Measurements from ENCODE around the gene ELMO1. TPM values are rescaled to one million over a fixed set of nuclear protein-coding genes. Genes with fewer than 3 reads are reported as not detected.

ELMO1 gene
- polyA plus RNA-seq, 1 experiment: not detected

DNA sequence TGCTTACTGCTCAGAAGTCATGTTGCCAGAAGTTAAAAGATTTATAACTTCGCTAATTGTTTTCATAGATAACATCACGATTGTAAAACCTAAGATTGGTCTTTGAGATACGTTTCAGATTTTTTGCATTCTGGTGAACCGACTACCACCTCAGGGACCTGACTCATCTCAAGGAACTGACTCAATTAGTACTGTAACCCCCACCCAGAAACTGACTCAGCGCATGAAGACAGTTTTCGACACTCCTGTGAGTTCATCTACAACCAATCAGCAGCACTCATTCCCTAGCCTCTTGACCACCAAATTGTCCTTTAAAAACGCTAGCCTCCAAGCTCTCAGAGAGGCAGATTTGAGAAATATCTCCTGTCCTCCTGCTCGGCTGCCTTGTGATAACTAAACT lies 72.3 kb downstream of the ELMO1 start:
- Histone ChIP-seq H3K9me3 (ENCODE audit: control insufficient read depth, insufficient read depth, low read length) (peaks cover 36% of the 10 kb centered on the region), H3K4me3 (ENCODE audit: low read depth, low read length) (no peak overlapping the region), H3K27me3 (ENCODE audit: control insufficient read depth, insufficient read depth, low read length) (no peaks in the 10 kb centered on the region), H3K27ac (ENCODE audit: low read depth, low read length) (no peak overlapping the region)
- ChIA-PET POLR2A (no interaction called here), CTCF (no interaction called here)
- TF ChIP-seq CTCF (IDR thresholded peaks at IDR 0.05; ENCODE audit: low read depth, low read length): no peak
- no peak for DNase-seq (ENCODE audit: low read depth, low spot score)

GRCh38 chr7:37372750-37373149 lies 75.9 kb downstream of the ELMO1 start:
- Histone ChIP-seq H3K27ac (ENCODE audit: low read depth, low read length) (no peak overlapping the region), H3K27me3 (ENCODE audit: control insufficient read depth, insufficient read depth, low read length) (no peaks in the 10 kb centered on the region), H3K9me3 (ENCODE audit: control insufficient read depth, insufficient read depth, low read length) (peaks cover 28% of the 10 kb centered on the region), H3K4me3 (ENCODE audit: low read depth, low read length) (no peak overlapping the region)
- POLR2A ChIA-PET: no interaction called here
- no peak for DNase-seq (ENCODE audit: low read depth, low spot score)
- CTCF ChIA-PET: no interaction called here
- no peak for TF ChIP-seq CTCF (IDR thresholded peaks at IDR 0.05; ENCODE audit: low read depth, low read length)

- no peak overlapping the region for H3K27ac ChIP-seq (ENCODE audit: low read depth, low read length)
- peaks cover 24% of the 10 kb centered on the region for H3K9me3 ChIP-seq (ENCODE audit: control insufficient read depth, insufficient read depth, low read length)
- CTCF ChIA-PET: no interaction called here
- no peak for TF ChIP-seq CTCF (IDR thresholded peaks at IDR 0.05; ENCODE audit: low read depth, low read length)
- no peaks in the 10 kb centered on the region for H3K27me3 ChIP-seq (ENCODE audit: control insufficient read depth, insufficient read depth, low read length)
- POLR2A ChIA-PET: no interaction called here
- DNase-seq (ENCODE audit: low read depth, low spot score): no peak
- H3K4me3 ChIP-seq (ENCODE audit: low read depth, low read length): no peak overlapping the region
These were observed 76.9 kb downstream of the ELMO1 start for GRCh38 chr7:37371755-37372154.

DNA sequence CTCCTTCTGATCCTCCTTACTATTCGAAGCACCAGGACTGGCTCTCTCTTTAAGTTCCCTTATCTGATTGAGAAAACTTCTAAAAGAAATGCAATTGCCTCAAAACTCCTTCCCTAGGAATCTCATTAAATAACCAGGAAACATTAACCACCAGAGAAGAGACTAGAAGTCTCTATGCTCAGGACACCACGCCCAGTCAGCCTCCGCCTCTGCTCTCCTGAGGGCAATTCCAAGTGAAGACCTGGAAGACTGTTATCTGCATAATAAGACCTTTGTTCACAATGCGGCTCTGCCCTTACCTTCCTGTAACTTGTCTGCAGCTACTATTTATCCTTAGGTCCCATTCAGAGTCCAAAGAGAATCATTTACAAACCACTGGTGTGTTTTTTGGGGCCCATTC lies 78.8 kb downstream of the ELMO1 start:
- Histone ChIP-seq H3K27ac (ENCODE audit: low read depth, low read length) (no peak overlapping the region), H3K9me3 (ENCODE audit: control insufficient read depth, insufficient read depth, low read length) (peaks cover 18% of the 10 kb centered on the region), H3K4me3 (ENCODE audit: low read depth, low read length) (no peak overlapping the region), H3K27me3 (ENCODE audit: control insufficient read depth, insufficient read depth, low read length) (no peaks in the 10 kb centered on the region)
- TF ChIP-seq CTCF (IDR thresholded peaks at IDR 0.05; ENCODE audit: low read depth, low read length): no peak
- ChIA-PET POLR2A (no interaction called here), CTCF (no interaction called here)
- no peak for DNase-seq (ENCODE audit: low read depth, low spot score)

DNA sequence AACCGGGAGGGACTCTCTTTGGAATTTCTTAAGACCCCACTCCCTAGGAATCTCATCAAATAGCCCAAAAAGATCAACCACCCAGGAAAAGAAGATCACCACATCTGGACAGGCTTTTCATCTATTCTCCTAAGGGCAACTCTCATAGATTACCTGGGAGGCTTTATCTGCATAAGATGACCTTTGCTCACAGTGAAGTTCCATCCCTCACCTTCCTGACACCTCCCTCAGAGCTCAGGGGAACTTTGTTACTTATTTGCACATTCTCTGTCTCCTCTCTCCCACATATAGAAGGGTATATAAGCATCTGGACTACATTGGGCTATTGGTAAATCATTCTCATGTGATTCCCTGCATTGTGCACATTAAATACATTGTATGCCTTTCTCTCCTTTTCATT lies 80.1 kb downstream of the ELMO1 start:
- Histone ChIP-seq H3K9me3 (ENCODE audit: control insufficient read depth, insufficient read depth, low read length) (peaks cover 10% of the 10 kb centered on the region), H3K27ac (ENCODE audit: low read depth, low read length) (no peak overlapping the region), H3K4me3 (ENCODE audit: low read depth, low read length) (no peak overlapping the region), H3K27me3 (ENCODE audit: control insufficient read depth, insufficient read depth, low read length) (no peaks in the 10 kb centered on the region)
- TF ChIP-seq CTCF (IDR thresholded peaks at IDR 0.05; ENCODE audit: low read depth, low read length): no peak
- ChIA-PET CTCF (no interaction called here), POLR2A (no interaction called here)
- DNase-seq (ENCODE audit: low read depth, low spot score): no peak
